H1 (cell line): Measurements from ENCODE around the gene ADAMTS13. TPM values are rescaled to one million over a fixed set of nuclear protein-coding genes. Genes with fewer than 3 reads are reported as not detected.
A peak's percentile ranks its signal among the peaks of the same experiment; 100 is the strongest.

Experiments used
- CTCF ChIA-PET: fragments of 300-600 bp; sonication (Branson Sonifier 250); formaldehyde crosslinking; loops from one replicate; lab custom pipeline; 2021; ENCODE audit not compliant: partially characterized antibody; lab: Charles Lee
- POLR2A ChIA-PET: fragments of 300-600 bp; sonication (Branson Sonifier 250); formaldehyde crosslinking; loops from one replicate; lab custom pipeline; 2021; ENCODE audit warnings: inconsistent platforms; ENCODE audit not compliant: partially characterized antibody; lab: Charles Lee
- DNase-seq, 2 experiments: peaks; one replicate each; pipeline versions ENCODE4 v3.0.0 to v3.0.0-alpha.2; 2010 to 2022; ENCODE audit warnings: low spot score in 2 of 2, low read depth in 1 of 2, mixed read lengths in 1 of 2
- FAIRE-seq: peaks from 2 replicates; lab custom pipeline; 2011; peaks lifted over from hg19 to GRCh38; lab: Jason Lieb, UNC
- H2AFZ ChIP-seq: 2 replicates; pipeline ENCODE4 v1.8.1; 2012; ENCODE audit warnings: low read length, inconsistent platforms
- H2AK5ac ChIP-seq: 2 replicates; pipeline ENCODE4 v1.6.1; 2013; ENCODE audit warnings: low read depth, low read length
- H2BK120ac ChIP-seq: replicated peaks from 2 replicates; pipeline ENCODE3; 2013; ENCODE audit warnings: low read depth, low read length, inconsistent platforms
- H2BK12ac ChIP-seq: 2 replicates; pipeline ENCODE4 v1.6.1; 2013; ENCODE audit warnings: low read depth, low read length
- H2BK15ac ChIP-seq: 2 replicates; pipeline ENCODE4 v1.6.1; 2013; ENCODE audit warnings: low read length
- H2BK20ac ChIP-seq: 2 replicates; pipeline ENCODE4 v1.6.1; 2013; ENCODE audit warnings: low read length
- H2BK5ac ChIP-seq: 2 replicates; pipeline ENCODE4 v1.6.1; 2013; ENCODE audit warnings: low read depth, low read length
- H3K14ac ChIP-seq: 2 replicates; pipeline ENCODE4 v1.6.1; 2013; ENCODE audit warnings: inconsistent platforms; ENCODE audit not compliant: insufficient read length
- H3K18ac ChIP-seq: 2 replicates; pipeline ENCODE4 v1.6.1; 2013; ENCODE audit warnings: low read length; ENCODE audit errors: extremely low read depth
- H3K23ac ChIP-seq: 2 replicates; pipeline ENCODE4 v1.6.1; 2013; ENCODE audit warnings: inconsistent platforms; ENCODE audit not compliant: insufficient read length
- H3K23me2 ChIP-seq: 2 replicates; pipeline ENCODE4 v1.6.1; 2013; ENCODE audit warnings: low read depth, low read length
- H3K27ac ChIP-seq: 2 replicates; pipeline ENCODE4 v1.6.1; 2011; ENCODE audit warnings: low read depth, low read length, inconsistent platforms
- H3K27me3 ChIP-seq, 4 experiments: replicated peaks in 1 of 4; 1 replicate in 1 of 4; 2 replicates in 3 of 4; pipeline versions ENCODE4 v1.6.1 to v1.8.1; 2011 to 2013; ENCODE audit warnings: low read length in 3 of 4, mild to moderate bottlenecking in 3 of 4, inconsistent platforms in 2 of 4, mixed read lengths in 2 of 4, moderate library complexity in 1 of 4; ENCODE audit not compliant: control insufficient read depth in 3 of 4, insufficient read depth in 3 of 4; ENCODE audit errors: extremely low read depth in 1 of 4
- H3K36me3 ChIP-seq, 4 experiments: 2 replicates each; pipeline versions ENCODE4 v1.6.1 to v1.8.1; 2011 to 2013; ENCODE audit warnings: mild to moderate bottlenecking in 4 of 4, low read length in 3 of 4, moderate library complexity in 2 of 4, control low read depth in 1 of 4, inconsistent platforms in 1 of 4; ENCODE audit not compliant: insufficient read depth in 4 of 4, control insufficient read depth in 2 of 4
- H3K4ac ChIP-seq: replicated peaks from 2 replicates; pipeline ENCODE3; 2013; ENCODE audit warnings: low read length, low read depth, mixed read lengths, inconsistent platforms; ENCODE audit not compliant: insufficient read length
- H3K4me1 ChIP-seq, 4 experiments: replicated peaks in 1 of 4; 1 replicate in 1 of 4; 2 replicates in 3 of 4; pipeline versions ENCODE4 v1.6.1 to v1.8.1; 2011 to 2013; ENCODE audit warnings: low read length in 3 of 4, inconsistent platforms in 2 of 4, mixed read lengths in 1 of 4; ENCODE audit not compliant: insufficient read depth in 4 of 4, control insufficient read depth in 3 of 4
- H3K4me2 ChIP-seq, 2 experiments: 2 replicates each; pipeline versions ENCODE4 v1.6.1 to v1.8.1; 2011 to 2013; ENCODE audit warnings: low read depth in 2 of 2, low read length in 2 of 2, control low read depth in 1 of 2, inconsistent platforms in 1 of 2, mild to moderate bottlenecking in 1 of 2; ENCODE audit not compliant: insufficient read depth in 1 of 2
- H3K4me3 ChIP-seq, 4 experiments: fragments of 200-600, 300-600 bp in 1 of 4; sonication (generic), shearing (Covaris generic), sonication (Bioruptor Twin) in 1 of 4; 2 replicates each; pipeline versions ENCODE4 v1.5.1 to v1.8.1; 2011 to 2016; ENCODE audit warnings: low read length in 4 of 4, low read depth in 3 of 4, control low read depth in 2 of 4, inconsistent platforms in 2 of 4, mild to moderate bottlenecking in 2 of 4, mixed read lengths in 1 of 4, moderate library complexity in 1 of 4; ENCODE audit not compliant: insufficient read depth in 2 of 4; ENCODE audit errors: extremely low read depth in 1 of 4
- H3K56ac ChIP-seq: replicated peaks from 2 replicates; pipeline ENCODE3; 2013; ENCODE audit warnings: low read depth, mild to moderate bottlenecking, mixed read lengths, low read length, inconsistent platforms; ENCODE audit not compliant: insufficient read length
- H3K79me1 ChIP-seq: 2 replicates; pipeline ENCODE4 v1.6.1; 2013; ENCODE audit warnings: low read depth, low read length, control low read depth
- H3K79me2 ChIP-seq, 2 experiments: 2 replicates each; pipeline versions ENCODE4 v1.6.1 to v1.8.1; 2012 to 2013; ENCODE audit warnings: low read length in 2 of 2, mild to moderate bottlenecking in 2 of 2, inconsistent platforms in 1 of 2; ENCODE audit not compliant: insufficient read depth in 2 of 2, control insufficient read depth in 1 of 2
- H3K9ac ChIP-seq, 4 experiments: replicated peaks in 1 of 4; 1 replicate in 1 of 4; 2 replicates in 3 of 4; pipeline versions ENCODE4 v1.6.1 to v1.8.1; 2011 to 2013; ENCODE audit warnings: low read depth in 3 of 4, low read length in 3 of 4, control low read depth in 2 of 4, mild to moderate bottlenecking in 2 of 4, moderate library complexity in 2 of 4, inconsistent platforms in 1 of 4; ENCODE audit errors: extremely low read depth in 1 of 4
- H3K9me3 ChIP-seq, 2 experiments: 2 replicates each; pipeline versions ENCODE4 v1.6.1 to v1.8.1; 2012 to 2013; ENCODE audit warnings: mild to moderate bottlenecking in 2 of 2, moderate library complexity in 2 of 2, control low read depth in 1 of 2, inconsistent platforms in 1 of 2, low read depth in 1 of 2, low read length in 1 of 2, mixed read lengths in 1 of 2; ENCODE audit not compliant: insufficient read depth in 2 of 2
- H4K20me1 ChIP-seq, 2 experiments: replicated peaks in 1 of 2; 2 replicates each; pipeline versions ENCODE3 to v1.8.1; 2011 to 2013; ENCODE audit warnings: inconsistent platforms in 2 of 2, low read length in 2 of 2, mild to moderate bottlenecking in 1 of 2; ENCODE audit not compliant: insufficient read depth in 2 of 2, control insufficient read depth in 1 of 2
- H4K5ac ChIP-seq: 2 replicates; pipeline ENCODE4 v1.6.1; 2013; ENCODE audit warnings: low read length, low read depth, mixed read lengths, inconsistent platforms; ENCODE audit not compliant: insufficient read length
- H4K8ac ChIP-seq: 2 replicates; pipeline ENCODE4 v1.8.0; 2013; ENCODE audit warnings: mild to moderate bottlenecking, moderate library complexity, low read length, inconsistent platforms; ENCODE audit not compliant: insufficient read depth; ENCODE audit errors: extremely low read depth
- H4K91ac ChIP-seq: replicated peaks from 2 replicates; pipeline ENCODE3; 2013; ENCODE audit warnings: low read length, mixed read lengths, inconsistent platforms; ENCODE audit not compliant: insufficient read length
- CHD2 ChIP-seq: IDR thresholded peaks from 2 replicates; pipeline ENCODE4 v1.6.1; 2012; ENCODE audit warnings: low read length, improper control_type of control experiment
- GABPA ChIP-seq: IDR thresholded peaks from 2 replicates; pipeline ENCODE4 v1.6.1; 2011; ENCODE audit warnings: mild to moderate bottlenecking, low read length, moderate library complexity, borderline replicate concordance; ENCODE audit not compliant: insufficient read depth
- GTF2F1 ChIP-seq: IDR thresholded peaks from 2 replicates; pipeline ENCODE4 v1.6.1; 2012; ENCODE audit warnings: low read depth, low read length, improper control_type of control experiment, borderline replicate concordance
- PHF8 ChIP-seq: fragments of 200-600 bp; sonication (generic); conservative IDR thresholded peaks from 2 replicates; pipeline ENCODE4 v1.7.1; 2012; ENCODE audit warnings: low read depth, mild to moderate bottlenecking, inconsistent platforms, low read length, moderate library complexity
- RAD21 ChIP-seq, 2 experiments: IDR thresholded peaks in 1 of 2; conservative IDR thresholded peaks in 1 of 2; 2 replicates each; pipeline ENCODE4 v1.6.1; 2011; ENCODE audit warnings: low read depth in 2 of 2, low read length in 2 of 2, improper control_type of control experiment in 1 of 2, inconsistent platforms in 1 of 2, mild to moderate bottlenecking in 1 of 2, moderate library complexity in 1 of 2
- RNF2 ChIP-seq: fragments of 200-900, 300-1000 bp; sonication (generic); IDR thresholded peaks from 2 replicates; pipeline ENCODE4 v1.7.1; 2016; ENCODE audit warnings: borderline replicate concordance, low read depth, mild to moderate bottlenecking, antibody characterized with exemption, low read length; ENCODE audit not compliant: poor library complexity, severe bottlenecking; ENCODE audit errors: missing control alignments
- RXRA ChIP-seq: IDR thresholded peaks from 2 replicates; pipeline ENCODE4 v1.6.1; 2011; ENCODE audit warnings: low read depth, mild to moderate bottlenecking, low read length, moderate library complexity; ENCODE audit not compliant: insufficient read depth
- SIN3A ChIP-seq, 2 experiments: IDR thresholded peaks in 1 of 2; conservative IDR thresholded peaks in 1 of 2; 2 replicates each; pipeline ENCODE4 v1.6.1; 2011 to 2012; ENCODE audit warnings: low read length in 2 of 2, improper control_type of control experiment in 1 of 2, low read depth in 1 of 2, mild to moderate bottlenecking in 1 of 2
- SIRT6 ChIP-seq: IDR thresholded peaks from one replicate; pipeline ENCODE4 v1.7.1; 2012; ENCODE audit warnings: low read length, inconsistent platforms
- SP4 ChIP-seq: IDR thresholded peaks from 2 replicates; pipeline ENCODE4 v1.6.1; 2012; ENCODE audit warnings: low read length, inconsistent platforms
- TBP ChIP-seq: IDR thresholded peaks from 2 replicates; pipeline ENCODE4 v1.6.1; 2011; ENCODE audit warnings: low read depth, low read length, improper control_type of control experiment
- whole genome bisulfite sequencing, 2 experiments: shearing (Covaris generic) in 1 of 2; methylation state at CpG; one replicate each; pipeline versions ENCODE4 v1.1.6 to v1.1.7; 2013 to 2015; ENCODE audit warnings: low lambda C conversion rate in 2 of 2, mixed read lengths in 2 of 2, inconsistent platforms in 1 of 2, low coverage in 1 of 2, missing lambda C conversion rate in 1 of 2; ENCODE audit not compliant: insufficient replicate concordance in 2 of 2, insufficient coverage in 1 of 2, insufficient read length in 1 of 2; ENCODE audit errors: extremely low coverage in 1 of 2, missing lambda C conversion rate in 1 of 2; 5-methylcytosine and 5-hydroxymethylcytosine counted together
- polyA plus RNA-seq, 7 experiments: library from polyadenylated mRNA; depleted of rRNA in 3 of 7; stranded (reverse) in 5 of 7; unstranded in 2 of 7; fragments of >200 nt in 5 of 7; fragments of 200-250 nt in 2 of 7; gene quantifications; 1 replicate in 5 of 7; 2 replicates in 1 of 7; 4 replicates in 1 of 7; pipeline versions ENCODE4 v1.2.1 to v1.2.3, GENCODE V29; 2011 to 2013; ENCODE audit warnings: missing spikeins in 2 of 7, mixed read lengths in 2 of 7
- total RNA-seq: library from RNA; stranded (reverse); fragmentation: NEBNext Ultra II Directional; extraction: Animal tissue kit (Norgen Biotek cat#: 25700); gene quantifications from 2 replicates; pipeline ENCODE4 v1.2.1, GENCODE V29; 2021

Gene ADAMTS13
- total and polyA plus RNA-seq, 2 of the 8 experiments (the other 6 are each of a cell fraction or from before 2014, with no cell fraction given): 4.4 to 5.8 TPM

DNA sequence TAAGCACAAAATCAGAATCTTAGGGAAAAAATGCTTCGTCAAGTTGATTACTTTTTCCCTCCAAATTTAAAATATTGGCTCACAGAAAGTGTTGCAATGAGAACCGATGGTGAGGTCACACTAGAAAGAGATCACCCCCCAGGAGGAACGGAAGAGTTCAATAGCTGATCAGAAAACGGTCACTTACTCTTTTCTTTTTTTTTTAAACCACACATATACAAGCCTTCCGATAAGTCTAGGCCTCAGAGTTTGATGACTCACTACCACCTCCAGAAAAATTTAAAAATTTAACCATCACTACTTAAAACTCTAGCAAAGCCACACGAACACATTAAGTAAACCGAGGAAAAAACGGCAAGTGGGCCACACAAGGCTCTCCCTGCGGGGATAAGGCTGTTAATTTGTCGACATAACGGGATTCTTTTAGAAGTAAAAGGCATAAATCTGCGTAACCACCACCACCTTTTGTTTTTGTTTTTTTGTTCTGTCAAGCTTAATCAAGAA lies 47.5 kb upstream of the ADAMTS13 start:
- FAIRE-seq (no peak), DNase-seq (no peak)
- peaks cover 14 to 57% of the 10 kb centered on the region in 2 experiments for H3K79me2 ChIP-seq
- peaks cover 0 to 5% (median 0%) of the 10 kb centered on the region in 4 experiments; a peak in 1 of 7 replicates for H3K4me1 ChIP-seq
- CTCF ChIA-PET: interaction anchor here (0.7 to 10.1 kb wide), 7 partner anchors 12 to 310 kb away, joined by 3 to 90 read pairs (median 3); partner anchors contain the start of genes SURF1 and SURF2
- H3K4me2 ChIP-seq: peak overlapping the region; percentile 76 to 77
- no peak overlapping the region for H2BK20ac ChIP-seq
- no peak overlapping the region for H3K18ac ChIP-seq
- 60% methylated on average over 12 of the region's 12 CpGs; no CpG with 5 or more reads in 1 of the 2 experiments for WGBS, 2 experiments
- H3K56ac ChIP-seq: no peak overlapping the region
- H2AK5ac ChIP-seq: no peak overlapping the region
- no peak overlapping the region for H2BK12ac ChIP-seq
- H3K14ac ChIP-seq: no peak overlapping the region
- H4K20me1 ChIP-seq: peaks cover 18 to 39% of the 10 kb centered on the region in 2 experiments
- H3K27ac ChIP-seq: no peak overlapping the region
- H3K23ac ChIP-seq: no peak overlapping the region
- no peak overlapping the region for H2BK5ac ChIP-seq
- peaks cover 0 to 13% (median 7%) of the 10 kb centered on the region in 4 experiments; a peak in 4 of 8 replicates for H3K36me3 ChIP-seq
- H3K79me1 ChIP-seq: peaks cover 12% of the 10 kb centered on the region; the same call in 1 of the 2 replicates
- H4K91ac ChIP-seq: no peak overlapping the region
- H3K23me2 ChIP-seq: peaks cover 8% of the 10 kb centered on the region; the same call in 1 of the 2 replicates
- POLR2A ChIA-PET: interaction anchor here (1.1 to 19.9 kb wide), 6 partner anchors 9 to 42 kb away, joined by 3 to 461 read pairs (median 6); partner anchors contain the start of genes MED22, RPL7A, SURF1 and SURF2
- no peak overlapping the region for H2BK15ac ChIP-seq
- peaks cover 0 to 4% of the 10 kb centered on the region in 2 experiments; a peak in 2 of 4 replicates for H3K9me3 ChIP-seq
- peaks cover 0 to 11% (median 6%) of the 10 kb centered on the region in 4 experiments; a peak in 5 of 7 replicates for H3K27me3 ChIP-seq
- no peak overlapping the region for H2BK120ac ChIP-seq
- no peak overlapping the region for H4K5ac ChIP-seq
- peak overlapping the region; percentile 70 to 87 (median 74) for H3K4me3 ChIP-seq
- no peak overlapping the region for H4K8ac ChIP-seq
- no peak overlapping the region for H3K4ac ChIP-seq
- peak overlapping the region; percentile 65 to 92 (median 80); a peak in 4 of 7 replicates for H3K9ac ChIP-seq
- no peak overlapping the region for H2AFZ ChIP-seq
- TF ChIP-seq GTF2F1: no peak
- no peak for TF ChIP-seq RXRA
- no peak for TF ChIP-seq GABPA
- no peak for TF ChIP-seq SIRT6
- no peak for TF ChIP-seq SIN3A (conservative IDR thresholded peaks at IDR 0.05 in 1 of 2, IDR thresholded peaks at IDR 0.05 in 1 of 2; ENCODE audit: low read depth in 1 of 2, low read length in 2 of 2)
- TF ChIP-seq CHD2: no peak
- no peak for TF ChIP-seq RNF2
- TF ChIP-seq RAD21 (IDR thresholded peaks at IDR 0.05 in 1 of 2, conservative IDR thresholded peaks at IDR 0.05 in 1 of 2; ENCODE audit: low read depth in 2 of 2, low read length in 2 of 2): no peak
- no peak for TF ChIP-seq PHF8
- TF ChIP-seq TBP: no peak
- TF ChIP-seq SP4: no peak
